Mesendoderm (in vitro differentiated cells): ENCODE measurements around the gene CARD9.

Experiments
- DNase-seq: peaks from one replicate; pipeline ENCODE4 v3.0.0; 2013
- H2AK5ac ChIP-seq: 2 replicates; pipeline ENCODE4 v1.6.1; 2013; ENCODE audit warnings: low read length, inconsistent platforms
- H2BK120ac ChIP-seq: 2 replicates; pipeline ENCODE4 v1.6.1; 2013; ENCODE audit warnings: low read depth, mild to moderate bottlenecking, low read length, moderate library complexity, mixed read lengths
- H2BK15ac ChIP-seq: replicated peaks from 2 replicates; pipeline ENCODE4 v1.6.1; 2013; ENCODE audit warnings: low read depth, mild to moderate bottlenecking, moderate library complexity
- H2BK5ac ChIP-seq: 2 replicates; pipeline ENCODE4 v1.6.1; 2013; ENCODE audit warnings: low read length, inconsistent platforms
- H3K18ac ChIP-seq: 2 replicates; pipeline ENCODE4 v1.6.1; 2013; ENCODE audit warnings: mild to moderate bottlenecking, low read length, mixed read lengths
- H3K23ac ChIP-seq: one replicate; pipeline ENCODE4 v1.6.1; 2013; ENCODE audit warnings: low read length
- H3K27ac ChIP-seq: 2 replicates; pipeline ENCODE4 v1.5.1; 2013; ENCODE audit warnings: low read depth, mild to moderate bottlenecking, inconsistent platforms, low read length, moderate library complexity
- H3K27me3 ChIP-seq: 2 replicates; pipeline ENCODE4 v1.6.1; 2013; ENCODE audit warnings: low read length, control low read depth, mild to moderate bottlenecking, inconsistent platforms; ENCODE audit not compliant: insufficient read depth, poor library complexity
- H3K36me3 ChIP-seq: 2 replicates; pipeline ENCODE4 v1.6.1; 2013; ENCODE audit warnings: low read length, inconsistent platforms; ENCODE audit not compliant: control insufficient read depth, insufficient read depth
- H3K4ac ChIP-seq: one replicate; pipeline ENCODE4 v1.6.1; 2013; ENCODE audit warnings: low read depth, mild to moderate bottlenecking, low read length, moderate library complexity
- H3K4me1 ChIP-seq: 2 replicates; pipeline ENCODE4 v1.6.1; 2013; ENCODE audit warnings: low read depth, low read length, inconsistent platforms; ENCODE audit not compliant: control insufficient read depth
- H3K4me2 ChIP-seq: 2 replicates; pipeline ENCODE4 v1.6.1; 2013; ENCODE audit warnings: low read length
- H3K4me3 ChIP-seq: 2 replicates; pipeline ENCODE4 v1.5.1; 2013; ENCODE audit warnings: mild to moderate bottlenecking, low read length
- H3K56ac ChIP-seq: one replicate; pipeline ENCODE4 v1.6.1; 2013; ENCODE audit warnings: low read length
- H3K79me1 ChIP-seq: 2 replicates; pipeline ENCODE4 v1.6.1; 2013; ENCODE audit warnings: low read length, inconsistent platforms
- H3K79me2 ChIP-seq: 2 replicates; pipeline ENCODE4 v1.6.1; 2013; ENCODE audit warnings: mild to moderate bottlenecking, low read length; ENCODE audit not compliant: control insufficient read depth, insufficient read depth
- H3K9ac ChIP-seq: 2 replicates; pipeline ENCODE4 v1.6.1; 2013; ENCODE audit warnings: low read length, inconsistent platforms
- H4K5ac ChIP-seq: one replicate; pipeline ENCODE4 v1.6.1; 2013; ENCODE audit warnings: low read length
- H4K8ac ChIP-seq: one replicate; pipeline ENCODE4 v1.6.1; 2013; ENCODE audit warnings: low read depth, mild to moderate bottlenecking, control low read depth, low read length, moderate library complexity
- WGBS: extraction: QIAGEN DNeasy Blood & Tissue Kit; methylation state at CpG from one replicate; pipeline ENCODE4 v1.1.7; 2013; ENCODE audit warnings: low lambda C conversion rate, missing lambda C conversion rate; ENCODE audit not compliant: insufficient coverage; ENCODE audit errors: extremely low coverage; 5-methylcytosine and 5-hydroxymethylcytosine counted together

CARD9 gene

GRCh38 chr9:136372561-136373299, 739 bp downstream of the CARD9 start:
- no peak overlapping the region for H2BK15ac ChIP-seq
- H3K79me1 ChIP-seq, result no peaks in the 10 kb centered on the region
- no peak overlapping the region for H3K4me2 ChIP-seq
- no peaks in the 10 kb centered on the region for H3K27me3 ChIP-seq
- H3K18ac ChIP-seq, result no peak overlapping the region
- no peak overlapping the region for H3K9ac ChIP-seq
- H3K56ac ChIP-seq, result no peak overlapping the region
- peaks cover 1% of the 10 kb centered on the region for H3K36me3 ChIP-seq
- H2BK120ac ChIP-seq, result no peak overlapping the region
- H3K27ac ChIP-seq, result no peak overlapping the region
- WGBS, result no CpG with 5 or more reads among the region's 21 CpGs
- peak; percentile 60 for DNase-seq
- H3K79me2 ChIP-seq, result no peaks in the 10 kb centered on the region
- no peaks in the 10 kb centered on the region for H3K4me1 ChIP-seq
- no peak overlapping the region for H2BK5ac ChIP-seq
- H4K5ac ChIP-seq, result no peak overlapping the region
- H3K4me3 ChIP-seq, result no peak overlapping the region
- no peak overlapping the region for H4K8ac ChIP-seq
- no peak overlapping the region for H3K23ac ChIP-seq
- no peak overlapping the region for H3K4ac ChIP-seq
- no peak overlapping the region for H2AK5ac ChIP-seq

GRCh38 chr9:136372006-136372405, 1.5 kb downstream of the CARD9 start:
- Histone ChIP-seq H3K4me3 (no peak overlapping the region), H2BK120ac (no peak overlapping the region), H4K8ac (no peak overlapping the region), H3K79me1 (no peaks in the 10 kb centered on the region), H3K4ac (no peak overlapping the region), H3K56ac (no peak overlapping the region), H2AK5ac (no peak overlapping the region), H3K18ac (no peak overlapping the region), H3K79me2 (no peaks in the 10 kb centered on the region), H3K4me1 (no peaks in the 10 kb centered on the region), H3K23ac (no peak overlapping the region), H4K5ac (no peak overlapping the region), H3K27me3 (no peaks in the 10 kb centered on the region), H3K9ac (no peak overlapping the region), H2BK5ac (no peak overlapping the region), H3K27ac (no peak overlapping the region), H2BK15ac (no peak overlapping the region), H3K36me3 (peaks cover 1% of the 10 kb centered on the region), H3K4me2 (no peak overlapping the region)
- WGBS, result no CpG with 5 or more reads among the region's 21 CpGs
- no peak for DNase-seq

- H2BK5ac ChIP-seq, result no peak overlapping the region
- H4K5ac ChIP-seq, result no peak overlapping the region
- H3K23ac ChIP-seq, result no peak overlapping the region
- no peaks in the 10 kb centered on the region for H3K27me3 ChIP-seq
- H3K36me3 ChIP-seq, result peaks cover 1% of the 10 kb centered on the region
- no peak overlapping the region for H2BK15ac ChIP-seq
- no peak for DNase-seq
- no peak overlapping the region for H3K56ac ChIP-seq
- H3K4me2 ChIP-seq, result no peak overlapping the region
- H3K79me1 ChIP-seq, result no peaks in the 10 kb centered on the region
- H2AK5ac ChIP-seq, result no peak overlapping the region
- H3K9ac ChIP-seq, result no peak overlapping the region
- WGBS, result no CpG with 5 or more reads among the region's 13 CpGs
- H3K27ac ChIP-seq, result no peak overlapping the region
- no peak overlapping the region for H3K18ac ChIP-seq
- no peak overlapping the region for H3K4me3 ChIP-seq
- no peak overlapping the region for H2BK120ac ChIP-seq
- H4K8ac ChIP-seq, result no peak overlapping the region
- H3K4ac ChIP-seq, result no peak overlapping the region
- no peaks in the 10 kb centered on the region for H3K79me2 ChIP-seq
- H3K4me1 ChIP-seq, result no peaks in the 10 kb centered on the region
These were observed 2.0 kb downstream of the CARD9 start for GRCh38 chr9:136371533-136371880.

GRCh38 chr9:136370687-136371532, 2.6 kb downstream of the CARD9 start:
- no peak for DNase-seq
- Histone ChIP-seq H3K4me2 (no peak overlapping the region), H3K36me3 (peaks cover under 1% of the 10 kb centered on the region), H4K5ac (no peak overlapping the region), H3K79me2 (no peaks in the 10 kb centered on the region), H2BK120ac (no peak overlapping the region), H3K4me3 (no peak overlapping the region), H3K27ac (no peak overlapping the region), H3K4ac (no peak overlapping the region), H2BK15ac (no peak overlapping the region), H2AK5ac (no peak overlapping the region), H3K9ac (no peak overlapping the region), H4K8ac (no peak overlapping the region), H3K27me3 (no peaks in the 10 kb centered on the region), H2BK5ac (no peak overlapping the region), H3K4me1 (no peaks in the 10 kb centered on the region), H3K79me1 (no peaks in the 10 kb centered on the region), H3K18ac (no peak overlapping the region), H3K23ac (no peak overlapping the region), H3K56ac (no peak overlapping the region)
- no CpG with 5 or more reads among the region's 54 CpGs for WGBS

GRCh38 chr9:136370037-136370436, 3.4 kb downstream of the CARD9 start:
- no peak overlapping the region for H4K5ac ChIP-seq
- H2BK15ac ChIP-seq, result no peak overlapping the region
- no peak overlapping the region for H2BK120ac ChIP-seq
- H2BK5ac ChIP-seq, result no peak overlapping the region
- WGBS, result no CpG with 5 or more reads among the region's 19 CpGs
- no peak overlapping the region for H3K27ac ChIP-seq
- no peak overlapping the region for H2AK5ac ChIP-seq
- no peaks in the 10 kb centered on the region for H3K4me1 ChIP-seq
- no peak overlapping the region for H3K56ac ChIP-seq
- H3K27me3 ChIP-seq, result no peaks in the 10 kb centered on the region
- no peak overlapping the region for H3K4me2 ChIP-seq
- no peak overlapping the region for H3K4me3 ChIP-seq
- H3K4ac ChIP-seq, result no peak overlapping the region
- H3K79me1 ChIP-seq, result no peaks in the 10 kb centered on the region
- no peaks in the 10 kb centered on the region for H3K79me2 ChIP-seq
- no peaks in the 10 kb centered on the region for H3K36me3 ChIP-seq
- H3K23ac ChIP-seq, result no peak overlapping the region
- H3K9ac ChIP-seq, result no peak overlapping the region
- H4K8ac ChIP-seq, result no peak overlapping the region
- no peak overlapping the region for H3K18ac ChIP-seq
- DNase-seq, result no peak
